GM12873 (cell line): ENCODE measurements around the gene QRICH2.

Experiments
- TF ChIP-seq, protein P1 (sequence below): IDR thresholded peaks from 2 replicates; pipeline ENCODE4 v1.5.1; 2012; ENCODE audit warnings: low read depth, mild to moderate bottlenecking, moderate library complexity, low read length, control low read depth; ENCODE audit not compliant: insufficient read depth; ENCODE audit errors: missing control alignments

Gene QRICH2

DNA sequence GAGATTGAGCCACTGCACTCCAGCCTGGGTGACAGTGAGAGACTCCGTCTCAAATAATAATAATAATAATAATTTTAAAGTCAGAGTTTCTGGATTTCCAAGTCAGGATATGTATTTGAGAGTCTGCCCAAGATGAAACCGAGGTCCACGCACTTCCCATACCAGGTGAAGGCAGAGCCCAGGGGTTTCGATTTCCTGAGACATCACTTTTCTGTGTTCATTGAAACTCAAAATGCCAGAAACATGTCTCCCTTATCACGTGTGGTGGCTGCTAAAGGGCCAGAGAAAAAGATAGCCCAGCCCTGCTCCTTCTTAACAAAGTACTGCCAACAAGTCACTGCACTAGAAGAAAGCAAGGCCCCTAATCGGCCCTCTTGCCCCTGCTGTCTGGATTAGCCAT lies 57.9 kb downstream of the QRICH2 start:
- TF ChIP-seq, protein P1, sequence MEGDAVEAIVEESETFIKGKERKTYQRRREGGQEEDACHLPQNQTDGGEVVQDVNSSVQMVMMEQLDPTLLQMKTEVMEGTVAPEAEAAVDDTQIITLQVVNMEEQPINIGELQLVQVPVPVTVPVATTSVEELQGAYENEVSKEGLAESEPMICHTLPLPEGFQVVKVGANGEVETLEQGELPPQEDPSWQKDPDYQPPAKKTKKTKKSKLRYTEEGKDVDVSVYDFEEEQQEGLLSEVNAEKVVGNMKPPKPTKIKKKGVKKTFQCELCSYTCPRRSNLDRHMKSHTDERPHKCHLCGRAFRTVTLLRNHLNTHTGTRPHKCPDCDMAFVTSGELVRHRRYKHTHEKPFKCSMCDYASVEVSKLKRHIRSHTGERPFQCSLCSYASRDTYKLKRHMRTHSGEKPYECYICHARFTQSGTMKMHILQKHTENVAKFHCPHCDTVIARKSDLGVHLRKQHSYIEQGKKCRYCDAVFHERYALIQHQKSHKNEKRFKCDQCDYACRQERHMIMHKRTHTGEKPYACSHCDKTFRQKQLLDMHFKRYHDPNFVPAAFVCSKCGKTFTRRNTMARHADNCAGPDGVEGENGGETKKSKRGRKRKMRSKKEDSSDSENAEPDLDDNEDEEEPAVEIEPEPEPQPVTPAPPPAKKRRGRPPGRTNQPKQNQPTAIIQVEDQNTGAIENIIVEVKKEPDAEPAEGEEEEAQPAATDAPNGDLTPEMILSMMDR: no peak

DNA sequence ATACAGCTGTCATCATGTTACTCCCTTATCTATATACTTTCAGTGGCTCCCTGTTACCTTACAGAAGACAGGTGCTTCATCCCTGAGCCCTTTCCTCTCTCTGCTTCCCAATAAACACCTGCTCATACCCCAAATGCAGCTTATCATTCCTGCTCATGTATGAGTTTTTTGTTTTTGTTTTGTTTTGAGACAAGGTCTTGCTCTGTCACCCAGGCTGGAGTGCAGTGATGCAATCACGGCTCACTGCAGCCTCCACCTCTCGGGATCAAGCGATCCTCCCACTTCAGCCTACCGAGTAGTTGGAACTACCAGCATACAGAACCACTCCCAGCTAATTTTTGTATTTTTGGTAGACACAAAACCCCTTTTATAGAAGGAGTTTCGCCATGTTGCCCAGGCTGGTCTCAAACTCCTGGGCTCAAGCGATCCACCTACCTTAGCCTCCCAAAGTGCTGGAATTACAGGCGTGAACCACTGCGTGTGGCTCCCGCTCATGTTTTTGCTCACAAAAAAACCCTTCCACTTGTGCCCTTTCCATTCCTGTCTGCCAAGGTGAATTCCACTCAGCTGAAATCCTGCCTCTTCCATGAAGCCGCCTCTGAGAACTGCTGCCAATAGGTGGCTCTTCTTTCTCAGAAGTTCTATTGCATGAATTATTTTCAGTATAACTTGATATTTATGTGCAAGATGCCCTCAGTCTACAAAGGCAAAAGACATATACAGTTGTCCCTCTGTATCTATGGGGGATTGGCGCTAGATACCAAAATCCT lies 59.9 kb downstream of the QRICH2 start:
- TF ChIP-seq, protein P1: peak; percentile 10

DNA sequence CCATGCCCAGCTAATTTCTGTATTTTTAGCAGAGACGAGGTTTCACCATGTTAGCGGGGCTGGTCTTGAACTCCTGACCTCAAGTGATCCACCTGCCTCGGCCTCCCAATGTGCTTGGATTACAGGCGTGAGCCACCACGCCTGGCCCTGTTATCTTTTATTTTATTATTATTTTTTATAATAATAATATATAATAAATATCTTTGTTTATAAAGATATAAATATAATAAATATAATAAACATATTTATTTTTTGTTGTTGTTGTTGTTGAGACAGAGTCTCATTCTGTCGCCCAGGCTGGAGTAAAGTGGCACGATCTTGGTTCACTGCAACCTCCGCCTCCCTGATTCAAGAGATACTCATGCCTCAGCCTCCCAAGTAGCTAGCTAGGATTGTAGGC lies 60.8 kb downstream of the QRICH2 start:
- TF ChIP-seq, protein P1: no peak

DNA sequence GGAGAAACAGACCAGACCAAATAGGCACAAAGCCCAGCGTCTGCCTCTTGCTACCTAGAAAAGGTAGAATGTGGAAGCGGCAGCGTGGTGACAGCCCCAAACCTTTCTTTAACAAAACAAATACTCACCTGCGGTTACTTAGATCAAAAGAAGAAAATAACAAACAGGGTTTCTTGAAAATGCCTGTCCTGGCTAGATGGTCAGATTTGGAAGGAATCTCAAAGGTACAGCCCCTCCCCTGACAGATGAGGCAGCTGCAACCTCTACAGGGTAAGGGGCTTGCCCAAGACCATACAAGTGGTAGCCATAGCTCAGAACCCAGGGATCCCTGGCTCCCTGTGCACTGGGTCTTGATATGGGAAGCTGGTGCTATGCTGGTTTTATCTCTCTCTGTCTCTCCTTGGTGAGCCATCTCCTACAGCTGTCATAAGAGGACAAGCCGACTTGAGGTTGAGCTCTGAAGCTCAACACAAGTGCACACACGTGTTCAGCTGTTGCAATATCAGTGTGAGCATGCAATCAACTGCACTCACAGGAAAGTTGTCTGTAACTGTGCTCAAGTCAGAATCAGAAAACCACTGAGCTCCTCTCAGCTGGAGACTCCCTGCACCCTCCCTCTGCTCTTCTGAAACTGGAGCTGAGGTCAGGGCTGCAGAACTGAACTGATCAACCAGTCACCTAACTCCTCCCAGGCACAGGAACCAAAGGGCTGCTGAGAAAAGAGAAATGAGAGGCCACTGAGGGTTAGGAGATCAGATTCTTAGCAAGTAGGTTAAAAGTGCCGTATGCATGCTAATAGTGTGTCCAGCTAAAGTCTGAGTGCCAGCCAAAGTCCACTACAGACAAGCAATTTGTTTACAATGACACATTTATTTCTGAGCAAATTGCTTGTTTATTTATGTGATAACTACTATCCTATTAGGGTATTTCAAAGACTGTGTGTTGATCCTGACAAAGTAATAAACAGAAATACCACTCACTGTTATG lies 61.7 kb downstream of the QRICH2 start:
- TF ChIP-seq, protein P1: no peak

DNA sequence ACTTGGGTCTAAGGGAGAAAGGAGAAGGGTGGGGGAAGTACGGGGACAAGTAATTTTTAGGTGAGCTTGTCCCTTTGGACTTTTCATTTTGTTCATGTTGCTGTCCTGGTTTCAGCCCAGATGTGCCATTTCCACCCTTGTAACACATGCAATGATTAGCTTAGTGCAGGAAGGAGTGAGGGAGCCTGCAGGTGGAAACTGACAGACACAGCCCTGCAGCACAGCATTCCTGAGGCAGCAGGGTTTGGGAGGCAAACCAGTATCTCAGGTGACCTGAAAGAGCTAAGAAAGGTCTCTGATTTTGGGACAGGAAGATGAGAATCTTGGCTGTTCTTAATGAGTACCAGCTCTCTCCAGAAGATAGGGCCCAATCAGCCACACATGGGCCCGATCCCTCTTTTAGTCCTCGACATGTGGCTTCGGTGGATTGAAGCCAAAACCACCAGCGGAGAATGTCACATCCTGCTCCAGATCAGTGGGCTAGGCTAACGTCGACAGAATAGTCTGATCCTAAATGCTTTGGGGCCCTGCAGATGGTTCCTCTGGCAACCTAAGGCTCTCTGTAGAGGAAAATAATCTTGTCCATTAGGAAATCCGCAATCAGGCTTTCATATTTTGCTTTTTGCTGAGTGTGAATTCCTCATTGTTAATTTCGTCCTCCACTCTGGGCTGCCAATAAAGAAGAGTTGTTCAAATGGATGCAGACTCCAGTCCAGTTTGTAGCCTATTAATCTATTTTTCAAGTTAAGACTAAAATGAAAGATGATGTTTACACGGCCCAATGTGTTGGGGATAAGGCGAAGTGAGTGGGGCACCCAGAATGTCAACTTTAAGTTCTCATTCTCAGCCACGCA lies 64.0 kb downstream of the QRICH2 start:
- TF ChIP-seq, protein P1: no peak

DNA sequence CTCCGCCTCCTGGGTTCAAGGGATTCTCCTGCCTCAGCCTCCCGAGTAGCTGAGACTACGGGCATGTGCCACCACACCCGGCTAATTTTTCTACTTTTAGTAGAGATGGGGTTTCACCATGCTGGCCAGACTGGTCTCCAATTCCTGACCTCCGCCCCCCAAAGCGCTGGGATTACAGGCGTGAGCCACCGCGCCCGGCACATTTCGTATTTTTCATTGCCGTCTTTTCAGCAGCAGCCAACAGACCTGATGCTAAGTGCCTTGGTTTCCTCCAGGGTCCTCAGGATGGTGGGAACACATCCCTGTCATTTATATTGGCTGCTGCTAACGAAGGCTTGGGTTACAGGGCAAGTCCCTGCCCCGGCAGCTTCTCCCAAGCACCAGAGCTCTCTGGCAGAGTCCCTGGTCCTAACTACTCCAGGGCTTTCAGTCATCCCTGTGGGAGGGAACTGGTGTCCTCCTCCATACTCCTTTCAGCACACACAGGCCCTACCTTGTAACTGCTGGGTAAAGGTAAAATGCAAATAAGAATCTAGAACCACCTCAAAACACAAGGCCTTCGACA lies 66.3 kb downstream of the QRICH2 start:
- TF ChIP-seq, protein P1: no peak
